Kidney (tissue), 14 donors: ENCODE measurements around the gene SCAF4. TPM values are rescaled to one million over a fixed set of nuclear protein-coding genes. Genes with fewer than 3 reads are reported as not detected.
A peak's percentile ranks its signal among the peaks of the same experiment; 100 is the strongest.

ENCODE experiments used
- DNase-seq, 5 donors: peaks; one replicate each; pipeline ENCODE4 v3.0.0-alpha.2; 2013 to 2020
- FAIRE-seq: peaks from 2 replicates; lab custom pipeline; 2012; peaks lifted over from hg19 to GRCh38; lab: Jason Lieb, UNC
- H3K27ac ChIP-seq, 2 donors: one replicate each; pipeline ENCODE4 v1.7.0; 2013; ENCODE audit warnings: low read depth in 2 of 2, low read length in 2 of 2, inconsistent platforms in 1 of 2
- H3K27me3 ChIP-seq: one replicate; pipeline ENCODE4 v1.7.1; 2013; ENCODE audit warnings: low read length, inconsistent platforms; ENCODE audit not compliant: control insufficient read depth, insufficient read depth
- H3K36me3 ChIP-seq, 3 donors: one replicate each; pipeline versions ENCODE4 v1.7.0 to v1.7.1; 2013; ENCODE audit warnings: low read length in 3 of 3, control low read depth in 1 of 3, inconsistent platforms in 1 of 3; ENCODE audit not compliant: insufficient read depth in 3 of 3, control insufficient read depth in 2 of 3
- H3K4me1 ChIP-seq, 3 donors: one replicate each; pipeline versions ENCODE4 v1.7.0 to v1.7.1; 2013; ENCODE audit warnings: low read length in 3 of 3, inconsistent platforms in 1 of 3, low read depth in 1 of 3; ENCODE audit not compliant: control insufficient read depth in 2 of 3, insufficient read depth in 2 of 3
- H3K4me3 ChIP-seq, 3 donors: one replicate each; pipeline versions ENCODE4 v1.7.0 to v1.8.1; 2013; ENCODE audit warnings: low read length in 3 of 3, control low read depth in 1 of 3, inconsistent platforms in 1 of 3
- H3K9ac ChIP-seq, 3 donors: one replicate each; pipeline versions ENCODE4 v1.7.0 to v1.7.1; 2013; ENCODE audit warnings: low read length in 3 of 3, control low read depth in 1 of 3, inconsistent platforms in 1 of 3
- H3K9me3 ChIP-seq, 3 donors: one replicate each; pipeline versions ENCODE4 v1.7.0 to v1.7.1; 2013; ENCODE audit warnings: low read length in 3 of 3, control low read depth in 1 of 3, inconsistent platforms in 1 of 3; ENCODE audit not compliant: control insufficient read depth in 2 of 3, insufficient read depth in 1 of 3
- CTCF ChIP-seq: IDR thresholded peaks from 3 replicates; pipeline ENCODE4 v1.5.1; 2012; ENCODE audit warnings: mild to moderate bottlenecking, moderate library complexity, borderline replicate concordance; ENCODE audit not compliant: insufficient read depth; ENCODE audit errors: extremely low read depth
- intact Hi-C: fragments of 100-400 bp; cut with DNase I; formaldehyde crosslinking; loops from one replicate; pipeline ENCODE4 v1.11.1; 2022
- polyA plus RNA-seq: library from polyadenylated mRNA; stranded (reverse); fragments of 350-450 nt; fragmentation: Illumina TruSeq; extraction: RNeasy Lipid Tissue Mini Kit (QIAGEN cat#74804); gene quantifications from one replicate; pipeline ENCODE4 v1.2.3, GENCODE V29; 2014; ENCODE audit warnings: low read depth, low replicate concordance; ENCODE audit not compliant: insufficient read depth
- total RNA-seq: library from RNA; stranded (reverse); fragmentation: NEBNext Ultra II Directional; extraction: Animal tissue kit (Norgen Biotek cat#: 25700); gene quantifications from one replicate; pipeline ENCODE4 v1.2.1, GENCODE V29; 2021
- donor health status: control.
- donor health status: control.
- donor health status: control.
- donor health status: control.
- donor health status: control.
- donor health status: DM: yes; HTN: yes; CAD: no.
- donor health status: Normal renal cell carcinoma (clear cell type).

The SCAF4 gene
- total and polyA plus RNA-seq, 2 donors from 2014 or later = 7.4 to 30.6 TPM

- no peaks in the 10 kb centered on the region for H3K4me1 ChIP-seq
Measured at GRCh38 chr21:31720330-31720729, 11.6 kb downstream of the SCAF4 start.

GRCh38 chr21:31716106-31716505 is 15.8 kb downstream of the SCAF4 start:
- TF ChIP-seq CTCF = no peak
- no peak for DNase-seq
- peak; percentile 38 for FAIRE-seq
- no peaks in the 10 kb centered on the region for H3K4me1 ChIP-seq
- intact Hi-C loops = no loop called here
- no peaks in the 10 kb centered on the region for H3K9me3 ChIP-seq
- H3K36me3 ChIP-seq = no peaks in the 10 kb centered on the region
- H3K4me3 ChIP-seq = no peak overlapping the region
- H3K9ac ChIP-seq = no peak overlapping the region
- no peak overlapping the region for H3K27ac ChIP-seq
- H3K27me3 ChIP-seq = no peaks in the 10 kb centered on the region

More at GRCh38 chr21:31720330-31720729, 11.6 kb downstream of the SCAF4 start:
- no peak for FAIRE-seq
- intact Hi-C loops = no loop called here
- no peak for DNase-seq
- no peak overlapping the region for H3K4me3 ChIP-seq
- H3K9me3 ChIP-seq = no peaks in the 10 kb centered on the region
- no peaks in the 10 kb centered on the region for H3K27me3 ChIP-seq
- H3K9ac ChIP-seq = no peak overlapping the region
- TF ChIP-seq CTCF = no peak
- H3K27ac ChIP-seq = no peak overlapping the region
- H3K36me3 ChIP-seq = no peaks in the 10 kb centered on the region

GRCh38 chr21:31714741-31715365 is 17.1 kb downstream of the SCAF4 start:
- no peaks in the 10 kb centered on the region for H3K27me3 ChIP-seq
- intact Hi-C loops = no loop called here
- H3K9ac ChIP-seq = no peak overlapping the region
- DNase-seq (no peak), FAIRE-seq (no peak)
- H3K4me3 ChIP-seq = no peak overlapping the region
- H3K36me3 ChIP-seq = no peaks in the 10 kb centered on the region
- H3K9me3 ChIP-seq = no peaks in the 10 kb centered on the region
- H3K27ac ChIP-seq = no peak overlapping the region
- no peaks in the 10 kb centered on the region for H3K4me1 ChIP-seq
- no peak for TF ChIP-seq CTCF
